Measurements from ENCODE around the gene RBM10. TPM values are rescaled to one million over a fixed set of nuclear protein-coding genes. Genes with fewer than 3 reads are reported as not detected.

RBM10 gene
- polyA plus RNA-seq, 1 experiment: 30.9 TPM

DNA sequence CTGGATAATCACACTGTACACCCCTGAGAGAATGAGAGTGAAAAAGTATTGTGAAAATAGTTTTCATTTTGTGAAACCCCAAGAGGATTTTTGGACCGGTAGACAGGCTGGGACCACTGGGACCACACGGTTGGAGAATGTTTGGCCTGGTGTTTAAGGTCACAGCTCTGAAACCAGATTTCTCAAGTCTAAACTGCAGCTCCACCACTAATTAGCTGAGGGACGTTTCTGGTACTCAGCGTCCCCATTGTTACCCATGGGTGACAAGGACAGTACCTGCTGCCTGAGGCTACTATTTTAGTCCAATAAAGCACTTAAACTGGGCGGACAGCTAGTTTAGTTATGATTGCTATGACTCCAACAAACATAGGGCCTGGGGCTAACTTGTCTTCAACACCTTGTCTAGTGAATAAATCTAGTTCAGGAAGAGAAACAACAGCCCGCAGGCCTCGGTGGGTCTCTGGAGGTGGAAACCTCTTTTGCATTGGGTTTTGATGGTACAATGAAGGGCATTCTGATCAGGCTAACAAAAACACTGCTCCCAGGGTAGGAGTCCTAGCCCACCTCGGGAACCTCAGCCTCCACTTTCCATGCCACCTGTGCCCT is 87.3 kb downstream of the RBM10 start:
- Histone ChIP-seq H3K36me3 (ENCODE audit: control insufficient read depth, insufficient read depth, low read length) (peaks cover 4% of the 10 kb centered on the region), H3K27me3 (ENCODE audit: control insufficient read depth, insufficient read depth, low read length) (no peaks in the 10 kb centered on the region), H3K4me3 (ENCODE audit: low read depth, low read length) (peak overlapping the region; percentile 68)
- ChIA-PET CTCF (no interaction called here), POLR2A (no interaction called here)
- TF ChIP-seq CTCF (IDR thresholded peaks at IDR 0.05; ENCODE audit: insufficient read depth, low read depth, low read length): no peak
- no peak for DNase-seq (ENCODE audit: low read depth)

GRCh38 chrX:47232803-47233332 is 87.8 kb downstream of the RBM10 start, which contains the start of gene USP11:
Gene USP11, plus strand, starts transcription at chrX:47233009. Its CDS starts 35 bp downstream, at chrX:47233044.
- ChIA-PET POLR2A (interaction anchor here (0.6 kb wide), 1 partner anchor 581 kb away, joined by 5 read pairs; no protein-coding TSS in a partner anchor), CTCF (no interaction called here)

GRCh38 chrX:47233333-47234113 is 88.5 kb downstream of the RBM10 start:
- POLR2A ChIA-PET: interaction anchor here (0.6 kb wide), 1 partner anchor 582 kb away, joined by 5 read pairs; no protein-coding TSS in a partner anchor
- DNase-seq (ENCODE audit: low read depth): peak; percentile 78

More at GRCh38 chrX:47232803-47233332, 87.8 kb downstream of the RBM10 start, which contains the start of gene USP11:
- peak within 1 kb of the TSS; percentile 68 for H3K4me3 ChIP-seq (ENCODE audit: low read depth, low read length)
- H3K27me3 ChIP-seq (ENCODE audit: control insufficient read depth, insufficient read depth, low read length): no peaks in the 10 kb centered on the region
- no peak for TF ChIP-seq CTCF (IDR thresholded peaks at IDR 0.05; ENCODE audit: insufficient read depth, low read depth, low read length)
- H3K36me3 ChIP-seq (ENCODE audit: control insufficient read depth, insufficient read depth, low read length): peaks cover 4% of the 10 kb centered on the region
- no peak for DNase-seq (ENCODE audit: low read depth)

DNA sequence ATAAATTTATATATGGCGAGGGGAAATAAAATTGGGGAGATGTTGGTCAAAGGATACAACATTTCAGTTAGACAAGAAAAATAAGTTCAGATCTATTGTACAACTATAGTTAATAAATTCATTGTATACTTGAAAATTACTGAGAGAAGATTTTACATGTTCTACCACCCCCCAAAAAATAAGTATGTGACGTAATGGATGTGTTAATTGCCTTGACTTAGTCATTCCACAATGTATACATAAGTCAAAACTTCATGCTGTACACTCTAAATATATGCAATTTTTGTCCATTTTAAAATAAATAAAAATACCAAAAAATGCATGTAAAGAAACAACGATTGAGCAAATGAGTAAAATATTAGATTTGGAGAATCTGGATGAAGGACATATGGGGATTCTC is 89.6 kb downstream of the RBM10 start:
- DNase-seq (ENCODE audit: low read depth): no peak

More at GRCh38 chrX:47233333-47234113, 88.5 kb downstream of the RBM10 start:
- H3K27me3 ChIP-seq (ENCODE audit: control insufficient read depth, insufficient read depth, low read length): no peaks in the 10 kb centered on the region
- no peak for TF ChIP-seq CTCF (IDR thresholded peaks at IDR 0.05; ENCODE audit: insufficient read depth, low read depth, low read length)
- CTCF ChIA-PET: interaction anchor here (0.6 to 0.7 kb wide), 2 partner anchors 78 to 156 kb away, joined by 3 read pairs; no protein-coding TSS in a partner anchor
- peak overlapping the region; percentile 68 for H3K4me3 ChIP-seq (ENCODE audit: low read depth, low read length)
- peaks cover 1% of the 10 kb centered on the region; the same call in 1 of the 2 replicates for H3K36me3 ChIP-seq (ENCODE audit: control insufficient read depth, insufficient read depth, low read length)

More for the DNA sequence above, 89.6 kb downstream of the RBM10 start:
- no peak for TF ChIP-seq CTCF (IDR thresholded peaks at IDR 0.05; ENCODE audit: insufficient read depth, low read depth, low read length)
- Histone ChIP-seq H3K27me3 (ENCODE audit: control insufficient read depth, insufficient read depth, low read length) (no peaks in the 10 kb centered on the region), H3K36me3 (ENCODE audit: control insufficient read depth, insufficient read depth, low read length) (no peaks in the 10 kb centered on the region), H3K4me3 (ENCODE audit: low read depth, low read length) (peak overlapping the region; percentile 68)
- CTCF ChIA-PET: interaction anchor here (0.8 kb wide), 1 partner anchor 78 kb away, joined by 3 read pairs; no protein-coding TSS in a partner anchor
- POLR2A ChIA-PET: no interaction called here

All from BJ (cell line).